HG03175 (cell line): ENCODE results near the gene COMMD2.
A peak's percentile ranks its signal among the peaks of the same experiment; 100 is the strongest.

Experiments
- ATAC-seq: cut with Tn5 transposase; IDR thresholded peaks from one replicate; pipeline ENCODE4 v1.9.1; 2021; ENCODE audit warnings: mild to moderate bottlenecking, moderate library complexity; ENCODE audit not compliant: unreplicated experiment

The COMMD2 gene

DNA sequence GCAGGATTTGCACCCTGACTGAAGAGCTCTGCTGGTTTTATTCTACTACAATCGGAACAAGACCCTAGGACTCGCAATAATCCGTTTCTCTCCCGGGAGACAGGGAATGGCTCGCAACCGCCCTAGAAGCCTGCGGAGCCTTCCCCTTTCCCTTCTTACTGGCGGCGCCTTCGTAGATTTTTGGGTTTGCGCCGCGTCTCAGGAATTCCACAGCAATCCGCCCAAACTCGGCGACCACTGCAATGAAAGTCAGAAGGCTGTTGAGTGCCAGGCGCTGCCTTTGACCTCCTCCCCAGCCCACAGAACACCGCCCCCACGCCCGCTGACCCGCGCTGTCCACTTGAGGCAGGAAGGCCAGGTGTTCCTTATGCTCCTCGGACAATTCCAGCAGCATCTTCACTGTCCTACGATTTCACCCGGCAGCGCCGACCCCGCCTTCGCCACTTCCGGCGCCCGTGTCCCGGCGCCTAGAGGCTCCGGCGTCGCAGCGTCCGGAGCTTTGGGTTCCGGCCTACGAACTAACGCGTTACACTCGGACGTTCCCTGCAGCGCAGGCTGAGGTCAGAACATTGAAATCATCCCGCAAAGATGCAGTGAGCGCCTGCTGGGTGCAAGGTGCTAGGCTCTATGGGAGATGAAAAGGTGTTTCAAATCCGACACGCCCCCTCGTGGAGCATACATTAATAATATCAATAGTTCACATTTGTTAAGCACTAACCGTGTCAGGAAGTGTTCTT lies at the start of gene COMMD2:
Gene COMMD2, minus strand, starts transcription at position 439 of the 737 bp plus-strand sequence. Its CDS starts 45 bp downstream, at position 394.
- peak; percentile 100 for ATAC-seq

DNA sequence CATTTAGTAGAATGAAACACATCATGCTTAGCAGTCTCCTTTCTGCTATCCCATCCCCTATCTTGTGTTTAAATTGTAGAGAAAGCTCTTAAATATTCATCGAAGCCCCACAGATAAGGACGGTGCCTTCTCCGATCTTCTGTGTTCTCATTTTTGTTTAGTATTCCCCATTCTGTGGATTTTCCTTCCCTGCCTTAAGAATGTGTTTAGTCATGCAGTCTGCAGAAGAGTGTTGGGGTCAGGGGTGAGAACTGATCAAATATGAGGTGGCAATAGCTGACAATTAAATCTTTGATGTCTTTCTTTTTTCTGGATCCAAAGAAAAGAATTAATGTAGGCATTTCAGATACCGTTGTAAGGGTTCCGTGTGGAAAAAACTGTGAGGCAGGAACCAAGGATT lies 49.4 kb upstream of the COMMD2 start:
- no peak for ATAC-seq

DNA sequence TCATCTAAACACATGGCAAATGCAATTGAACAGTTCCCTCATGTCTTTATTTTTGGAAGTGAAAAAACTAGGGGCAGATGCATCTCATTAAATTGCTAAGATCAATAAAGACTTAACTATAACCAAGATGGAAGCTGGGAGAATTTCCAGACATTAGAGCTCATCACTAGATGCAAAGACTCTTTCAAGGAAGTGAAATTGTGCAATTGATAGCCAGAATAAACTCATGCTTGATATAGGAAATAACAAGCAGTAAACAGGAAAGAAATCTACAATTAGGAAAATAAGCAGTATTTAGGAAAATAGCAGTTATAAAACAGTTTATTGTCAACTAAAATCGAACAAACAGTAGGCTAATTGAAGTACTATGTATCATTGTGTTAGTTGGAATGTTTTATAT lies 48.9 kb upstream of the COMMD2 start:
- ATAC-seq: no peak

DNA sequence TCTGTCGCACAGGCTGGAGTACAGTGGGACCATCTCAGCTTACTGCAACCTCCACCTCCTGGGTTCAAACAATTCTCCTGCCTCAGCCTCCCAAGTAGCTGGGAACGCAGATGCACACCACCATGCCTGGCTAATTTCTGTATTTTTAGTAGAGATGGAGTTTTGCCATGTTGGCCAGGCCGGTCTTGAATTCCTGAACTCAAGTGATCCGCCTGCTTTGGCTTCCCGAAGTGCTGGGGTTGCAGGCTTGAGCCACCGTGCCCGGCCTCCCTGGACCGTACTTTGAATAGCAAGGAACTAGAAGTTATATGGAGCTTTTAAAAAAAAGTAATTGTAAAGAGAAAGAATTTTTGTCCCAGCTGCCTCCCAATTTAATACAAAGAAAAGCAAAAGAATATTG lies 48.4 kb upstream of the COMMD2 start:
- no peak for ATAC-seq

DNA sequence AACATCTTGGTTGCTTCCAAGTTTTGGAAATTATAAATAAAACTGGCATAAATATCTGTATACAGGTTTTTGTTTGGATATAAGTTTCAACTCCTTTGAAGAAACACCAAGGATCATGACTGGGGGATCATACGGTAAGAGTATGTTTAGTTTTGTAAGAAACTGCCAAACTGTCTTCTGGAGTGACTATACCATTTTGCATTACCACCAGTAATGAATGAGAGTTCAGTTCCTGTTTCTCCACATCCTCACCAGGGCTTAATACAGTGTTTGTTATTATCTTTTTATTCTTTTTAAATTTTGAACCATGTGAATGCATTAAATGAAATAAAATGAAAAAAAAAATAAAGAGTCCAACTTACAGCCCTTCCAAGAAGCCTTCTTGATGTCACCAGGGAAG lies 43.7 kb upstream of the COMMD2 start:
- ATAC-seq: no peak

DNA sequence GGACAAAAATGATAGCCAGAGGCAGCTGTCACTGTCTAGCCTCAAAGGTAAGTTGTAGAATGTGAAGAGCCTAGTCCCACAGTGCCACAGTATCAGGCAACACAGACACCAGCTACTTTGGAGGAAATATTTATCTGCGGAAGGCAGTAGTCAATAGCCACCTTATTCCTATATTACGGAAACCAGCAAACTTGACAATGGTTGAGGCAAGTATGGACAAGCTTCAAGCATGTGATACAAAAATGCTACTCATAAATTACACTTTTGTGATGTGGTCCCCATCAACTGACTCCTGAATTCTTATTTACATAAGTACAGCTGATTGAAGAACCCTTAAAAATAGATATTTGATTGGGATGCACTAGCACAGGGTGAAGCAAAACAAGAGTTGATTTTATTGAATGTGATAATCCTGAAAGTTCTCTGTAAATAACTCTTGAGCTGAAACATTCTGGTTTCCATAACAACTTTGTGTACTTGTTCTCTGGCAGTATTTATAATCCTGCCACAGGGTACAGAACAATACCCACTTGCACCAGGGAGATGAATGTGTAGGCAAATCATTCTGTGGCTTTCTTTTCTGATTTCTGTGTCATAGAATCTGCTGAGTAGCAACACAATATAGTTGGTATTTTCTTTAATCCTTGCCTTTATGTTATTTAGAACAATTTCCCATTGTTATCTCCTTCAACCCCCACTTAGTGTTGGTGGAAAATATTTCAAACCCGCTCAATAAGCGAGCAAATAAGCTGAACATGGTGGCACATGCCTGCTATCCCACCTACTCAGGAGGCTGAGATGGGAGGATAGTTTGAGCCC lies 40.4 kb upstream of the COMMD2 start, which contains the start of gene ANKUB1:
Gene ANKUB1, minus strand, starts transcription at position 103 of the 819 bp plus-strand sequence. CDS start 188 bp downstream, outside the sequence.
- ATAC-seq: no peak

DNA sequence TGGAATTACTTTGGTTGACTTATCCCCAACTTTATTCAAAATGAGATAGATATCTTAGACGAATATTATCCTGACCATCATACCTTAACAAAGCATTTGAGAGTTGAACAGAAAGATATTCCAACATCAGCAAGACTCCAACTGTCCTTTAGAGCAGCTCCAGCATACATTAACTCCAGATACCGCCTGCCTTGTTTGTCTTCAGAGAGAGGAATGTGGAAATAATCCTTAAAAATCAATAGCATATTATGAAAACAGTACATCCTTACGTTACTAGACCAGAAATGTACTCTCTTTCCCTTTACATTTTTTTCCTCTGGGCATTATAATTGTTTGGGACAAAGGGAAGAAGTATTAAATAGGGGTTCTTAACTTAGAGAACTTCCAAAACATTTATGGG lies 38.4 kb upstream of the COMMD2 start:
- no peak for ATAC-seq

DNA sequence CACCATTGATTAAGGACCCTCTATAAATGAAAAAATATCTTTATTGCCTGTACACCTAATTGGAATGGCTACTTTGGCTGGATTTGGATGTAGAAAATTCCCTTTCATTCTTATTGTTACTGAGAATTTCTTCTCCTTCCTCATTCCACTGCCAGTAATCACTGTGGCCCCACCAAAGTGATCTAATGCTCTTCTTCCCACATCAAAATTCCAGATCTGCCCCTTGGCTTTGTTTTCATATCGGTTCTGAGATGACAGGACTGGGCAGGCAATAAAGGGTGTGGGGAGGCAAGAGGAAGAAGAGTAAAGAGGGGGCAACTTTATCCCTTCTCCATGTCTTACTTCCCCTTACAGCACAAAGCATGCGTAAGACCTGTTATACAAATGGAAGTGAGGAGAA lies 38.0 kb upstream of the COMMD2 start:
- ATAC-seq: no peak

DNA sequence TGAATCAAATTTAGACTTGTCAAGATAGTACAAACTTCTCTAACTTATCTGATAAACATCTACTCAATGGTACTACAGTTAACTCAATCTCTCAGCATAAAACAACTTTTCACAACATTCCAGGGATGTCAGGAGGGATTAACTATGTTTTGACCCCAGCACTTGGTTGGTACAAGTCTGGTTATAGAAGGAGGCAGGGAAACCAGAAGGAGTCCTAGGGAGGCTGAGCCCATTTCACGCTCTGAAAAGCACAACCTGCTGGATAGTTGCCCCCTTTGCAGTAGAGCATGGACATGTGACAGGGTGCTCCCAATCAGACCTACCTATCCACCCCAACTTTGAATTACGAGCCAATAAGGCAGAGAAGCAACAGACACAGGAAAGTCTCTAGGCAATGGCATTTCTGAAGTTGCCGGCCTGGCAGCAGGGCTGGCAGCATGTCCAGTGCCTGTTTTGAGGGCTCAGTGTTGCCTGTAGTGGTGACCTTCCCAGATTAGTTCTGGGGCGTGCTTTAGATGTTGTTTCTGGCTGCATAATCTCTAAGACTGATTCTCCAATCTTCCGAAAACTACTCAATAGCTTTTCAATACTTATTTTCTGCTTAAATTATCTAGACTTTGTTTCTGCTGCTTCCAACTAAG lies 31.9 kb upstream of the COMMD2 start:
- no peak for ATAC-seq

DNA sequence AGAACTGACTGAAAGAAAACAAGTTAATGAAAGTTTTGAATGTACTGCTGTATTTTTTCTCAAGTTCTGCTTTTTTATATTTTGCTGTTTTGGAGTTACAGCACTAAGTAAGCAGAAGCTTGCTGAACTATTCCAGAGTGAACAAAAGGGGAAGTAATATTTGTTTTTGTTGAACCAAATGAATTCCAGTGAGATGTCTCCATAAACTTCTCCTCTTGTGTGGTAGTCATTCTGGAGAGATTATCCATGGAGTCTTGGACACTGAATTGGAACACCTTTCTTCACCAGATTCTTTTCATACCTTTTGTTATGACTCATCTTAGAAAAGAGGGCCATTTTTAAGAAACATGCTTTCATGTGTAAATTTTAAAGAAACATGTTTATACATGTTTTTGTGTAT lies 31.3 kb upstream of the COMMD2 start:
- no peak for ATAC-seq

DNA sequence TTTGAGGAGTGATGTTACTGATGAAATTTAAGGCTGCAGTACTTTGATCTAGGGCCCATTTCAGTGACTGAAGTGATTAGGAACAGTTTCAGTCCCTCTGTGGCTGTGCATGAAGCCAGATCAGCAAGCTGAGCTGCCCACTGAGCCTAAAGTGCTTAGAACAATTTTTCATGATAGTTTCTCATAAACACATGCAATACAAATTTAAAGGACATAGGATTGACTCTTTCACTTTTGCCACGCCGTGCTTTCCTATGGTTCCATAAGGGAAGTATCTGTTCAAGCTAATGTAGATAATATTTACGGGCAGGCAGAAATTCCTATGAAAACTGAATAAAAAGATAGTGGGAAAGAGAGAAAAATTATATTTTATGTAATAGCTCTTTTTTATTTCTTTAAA lies 29.5 kb upstream of the COMMD2 start:
- ATAC-seq: peak; percentile 16

DNA sequence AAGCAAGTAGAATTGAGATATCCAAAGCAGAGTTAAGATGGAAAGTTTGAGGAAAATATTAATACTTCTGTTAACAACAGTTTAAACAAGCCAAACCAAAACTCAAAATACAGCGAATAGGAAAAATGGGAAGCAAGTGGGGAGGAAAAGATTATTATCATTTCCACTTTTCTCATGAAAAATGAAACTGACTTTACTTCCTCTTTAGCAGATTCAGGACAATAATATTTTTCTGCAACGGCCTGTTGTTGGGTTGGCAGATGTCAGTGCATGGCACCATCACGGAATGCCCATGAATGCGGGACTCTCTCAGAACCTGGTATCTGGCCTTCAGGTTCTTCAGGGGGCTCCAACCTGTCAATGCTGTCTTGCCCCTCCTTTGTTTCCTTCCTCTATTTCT lies 28.9 kb upstream of the COMMD2 start:
- ATAC-seq: peak; percentile 52

DNA sequence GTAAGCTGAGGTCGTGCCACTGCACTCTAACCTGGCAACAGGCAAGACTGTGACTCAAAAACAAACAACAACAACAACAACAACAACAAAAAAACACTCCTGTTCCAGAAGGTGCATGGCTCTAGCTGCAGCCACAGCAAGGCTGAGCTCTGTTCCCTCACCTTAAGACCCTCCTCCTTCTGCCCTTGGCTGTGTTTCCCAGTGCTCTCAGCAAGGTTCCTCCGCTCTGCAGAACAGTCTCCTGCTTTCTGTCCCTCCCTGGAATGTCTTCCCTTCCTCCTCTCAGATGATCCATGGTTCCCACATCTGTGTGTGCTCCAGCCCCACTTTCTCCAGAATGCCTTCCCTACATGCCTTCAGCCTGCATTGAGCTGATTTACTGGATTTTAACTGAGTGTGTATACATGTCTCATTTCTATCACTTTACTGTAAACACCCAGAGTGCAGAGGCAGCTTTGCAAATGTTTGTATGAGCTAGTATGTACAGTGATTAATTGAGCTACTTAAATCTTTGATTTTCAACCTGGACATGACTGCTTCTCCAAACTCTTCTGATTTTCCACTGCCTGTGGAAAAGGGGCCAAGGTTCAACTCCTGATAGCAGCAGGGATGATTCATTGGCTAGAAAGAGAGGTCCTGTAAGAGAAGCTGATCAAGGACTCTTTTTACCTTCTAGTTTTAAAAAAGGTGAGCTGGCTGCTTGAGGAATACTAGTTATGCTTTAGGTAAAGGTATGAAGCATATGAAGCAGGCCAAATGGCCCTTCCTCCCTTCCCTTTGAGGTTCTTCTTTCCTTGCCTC lies 25.3 kb upstream of the COMMD2 start:
- no peak for ATAC-seq

DNA sequence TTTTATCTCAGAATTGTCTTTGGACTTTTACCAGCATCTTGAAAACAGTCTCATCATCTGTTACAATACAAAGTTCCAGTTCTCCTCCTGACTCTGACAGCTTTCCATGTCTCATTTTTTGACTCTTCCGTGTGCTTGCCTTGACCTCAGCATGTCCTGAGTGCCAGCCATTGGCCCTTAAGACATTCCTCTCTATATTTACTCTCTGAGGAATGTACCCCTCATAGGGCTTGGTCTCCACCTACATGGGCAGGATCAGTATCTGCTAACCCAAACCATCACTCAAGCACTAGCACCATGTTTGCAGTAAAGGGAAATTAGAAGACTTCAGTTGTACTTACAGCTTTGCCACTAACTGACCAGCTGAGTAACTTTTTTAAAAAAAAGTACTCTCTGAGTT lies 23.9 kb upstream of the COMMD2 start:
- no peak for ATAC-seq

DNA sequence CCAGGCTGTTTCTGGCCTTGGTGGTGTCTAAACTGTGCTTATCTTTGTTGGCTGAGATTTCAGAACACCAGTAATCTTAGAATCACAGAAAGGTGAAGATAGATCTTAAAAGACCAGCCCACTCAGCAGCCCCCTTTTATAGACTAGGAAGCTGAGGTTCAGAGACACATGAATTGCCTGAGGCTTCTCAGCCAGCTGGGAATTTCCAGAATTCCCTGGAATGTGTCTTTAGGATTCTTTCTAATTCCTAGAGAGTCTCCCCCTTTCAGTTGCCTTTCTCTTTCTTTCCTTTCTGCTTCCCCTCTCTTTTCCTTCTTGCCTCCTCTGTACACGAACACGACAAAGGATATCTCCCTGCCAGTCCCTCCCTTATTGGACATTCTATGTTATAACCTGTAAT lies 20.6 kb upstream of the COMMD2 start:
- no peak for ATAC-seq

DNA sequence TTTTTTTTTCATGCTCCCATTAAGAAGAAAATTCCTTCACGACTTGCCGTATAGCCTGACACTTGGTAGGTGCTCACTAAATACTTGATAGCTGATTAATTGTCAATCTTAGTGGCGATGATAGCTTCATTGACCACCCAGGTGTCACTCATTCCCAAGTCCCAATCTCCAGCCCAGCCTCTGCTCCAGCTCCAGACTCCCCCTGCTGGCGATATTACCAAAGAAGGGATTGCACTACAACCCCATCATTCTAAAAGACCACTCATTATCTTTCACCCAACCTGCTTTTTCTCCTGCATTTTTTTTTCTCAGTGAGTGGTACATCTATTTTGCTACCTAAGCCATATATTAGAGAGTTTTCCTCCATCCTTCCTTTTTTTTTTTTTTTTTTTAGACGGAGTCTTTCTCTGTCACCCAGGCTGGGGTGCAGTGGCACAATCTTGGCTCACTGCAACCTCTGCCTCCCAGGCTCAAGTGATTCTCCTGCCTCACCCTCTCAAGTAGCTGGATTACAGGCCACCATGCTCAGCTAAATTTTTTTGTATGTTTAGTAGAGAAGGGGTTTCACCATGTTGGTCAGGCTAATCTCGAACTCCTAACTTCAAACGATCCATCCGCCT lies 19.5 kb upstream of the COMMD2 start:
- ATAC-seq: peak; percentile 67

DNA sequence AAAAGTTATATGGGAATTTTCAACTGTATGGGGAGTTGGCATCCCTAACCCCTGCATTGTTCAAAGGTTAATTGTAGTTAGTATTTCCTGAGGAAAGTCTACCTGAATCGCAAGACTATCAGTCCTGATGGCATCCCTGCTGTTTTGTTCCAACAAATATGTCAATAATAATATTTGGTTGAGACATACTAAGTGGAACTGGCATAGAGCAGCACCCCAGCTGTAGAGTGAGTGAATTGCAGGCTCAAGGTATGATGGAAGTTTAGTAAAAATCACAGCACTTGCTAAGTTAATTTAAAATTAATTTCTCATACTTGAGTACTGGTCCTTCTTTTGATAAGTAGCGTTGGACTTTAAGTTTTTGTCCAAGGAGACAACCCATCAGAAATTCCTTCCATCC lies 18.0 kb upstream of the COMMD2 start:
- ATAC-seq: no peak

DNA sequence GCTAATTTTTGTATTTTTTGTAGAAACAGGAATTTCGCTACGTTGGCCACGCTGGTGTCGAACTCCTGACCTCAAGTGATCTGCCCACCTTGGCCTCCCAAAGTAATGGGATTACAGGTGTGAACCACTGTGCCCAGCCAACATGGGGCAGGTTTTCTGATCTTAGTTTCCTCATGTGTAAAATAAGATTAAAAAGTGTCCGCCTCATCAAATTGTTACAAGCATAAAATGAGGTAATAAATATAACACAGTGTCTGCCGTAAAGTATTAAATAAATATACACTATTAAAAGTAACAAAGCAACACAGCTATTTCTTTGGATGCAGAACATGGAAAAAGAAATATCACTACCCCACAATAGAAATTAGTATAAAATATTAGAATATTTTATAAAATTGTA lies 16.4 kb upstream of the COMMD2 start:
- no peak for ATAC-seq

DNA sequence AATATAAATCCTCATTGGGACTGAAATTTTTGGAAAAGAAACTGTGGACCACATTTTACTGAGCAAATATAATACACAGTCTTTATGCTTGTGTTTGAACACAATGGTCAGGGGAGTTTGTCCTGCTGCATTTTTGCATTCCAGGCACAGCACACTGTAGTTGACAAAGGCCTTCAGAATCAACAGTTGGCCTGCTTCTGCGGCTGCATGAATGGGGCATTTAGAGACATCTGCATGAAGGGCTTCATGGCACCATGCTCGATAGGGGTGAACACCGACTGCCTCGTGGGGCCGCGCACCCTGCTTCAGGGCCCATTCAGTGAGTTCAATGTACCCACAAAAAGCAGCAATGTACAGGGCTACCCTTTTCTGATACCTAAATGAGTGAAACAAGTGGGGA lies 15.4 kb upstream of the COMMD2 start:
- no peak for ATAC-seq

DNA sequence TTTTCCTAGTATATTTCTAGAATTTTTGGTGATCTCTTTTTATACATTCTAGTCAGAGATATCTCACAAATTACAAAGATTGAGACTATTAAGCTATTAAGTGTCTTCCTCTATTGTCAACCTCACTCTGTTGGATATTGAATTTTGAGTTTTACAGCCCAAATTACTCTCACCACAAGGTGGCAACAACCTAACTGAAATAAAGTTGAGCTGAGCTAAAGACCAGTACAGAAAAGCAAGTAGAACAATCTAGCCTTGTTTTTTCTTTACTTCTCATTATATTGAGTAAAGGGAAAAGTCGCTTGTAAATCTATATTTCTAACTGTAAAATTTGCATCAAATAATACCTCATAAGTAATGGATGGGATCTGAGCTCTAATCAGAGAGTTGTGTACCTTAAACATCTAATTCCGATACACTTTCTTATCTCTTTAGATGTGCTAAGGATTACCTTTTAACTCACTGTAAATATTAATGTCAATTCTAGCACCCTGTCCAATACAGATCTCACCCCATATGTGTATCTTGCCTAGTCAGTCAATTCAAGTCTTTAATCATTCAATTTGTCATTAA lies 13.6 kb upstream of the COMMD2 start:
- ATAC-seq: no peak
